ENCODE measurements around the gene VPS37B.

DNA sequence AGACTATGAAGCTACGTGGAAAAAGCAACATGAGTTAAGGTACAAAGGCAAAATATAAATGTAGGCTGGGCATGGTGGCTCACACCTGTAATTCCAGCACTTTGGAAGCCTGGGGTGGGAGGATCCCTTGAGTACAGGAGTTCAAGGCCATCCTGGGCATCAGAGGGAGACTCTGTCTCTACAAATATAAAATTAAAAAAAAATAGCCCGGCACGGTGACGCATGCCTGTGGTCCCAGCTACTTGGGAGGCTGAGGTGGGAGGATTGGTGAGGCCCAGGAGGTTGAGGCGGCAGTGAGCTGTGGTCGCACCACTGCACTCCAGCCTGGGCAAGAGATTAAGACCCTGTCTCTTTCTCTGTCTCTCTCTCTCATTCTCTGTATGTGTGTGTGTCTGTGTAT, 4.0 kb upstream of the VPS37B start:
- TF ChIP-seq CTCF (IDR thresholded peaks at IDR 0.05) (no peak), POLR2A (IDR thresholded peaks at IDR 0.05) (no peak), EP300 (IDR thresholded peaks at IDR 0.05; ENCODE audit: low read depth) (no peak)

All from transverse colon (tissue), 3 donors.